ENCODE measurements around the gene CLCNKB. TPM values are rescaled to one million over a fixed set of nuclear protein-coding genes. Genes with fewer than 3 reads are reported as not detected.

CLCNKB gene
- total RNA-seq, 2 experiments from 2014 or later: not detected

GRCh38 chr1:16007671-16008341 is 35.8 kb upstream of the CLCNKB start:
- H3K4me1 ChIP-seq (ENCODE audit: insufficient read depth, low read length): peaks cover 8% of the 10 kb centered on the region
- POLR2A ChIA-PET: no interaction called here
- Mint-ChIP-seq H3K9me3 (no peaks in the 10 kb centered on the region), H3K36me3 (ENCODE audit: low read depth) (no peaks in the 10 kb centered on the region), H3K27me3 (peaks cover 11% of the 10 kb centered on the region), H3K27ac (no peak overlapping the region), H3K4me3 (no peak overlapping the region), H3K4me1 (ENCODE audit: low read depth) (no peaks in the 10 kb centered on the region)
- ATAC-seq (ENCODE audit: poor library complexity): no peak
- no peak overlapping the region for H3K4me3 ChIP-seq (ENCODE audit: low read length)
- CTCF ChIA-PET: no interaction called here
- no peak overlapping the region for H3K27ac ChIP-seq (ENCODE audit: low read depth in 1 of 2, low read length in 2 of 2)
- no peaks in the 10 kb centered on the region for H3K27me3 ChIP-seq (ENCODE audit: control insufficient read depth in 1 of 2, insufficient read depth in 2 of 2, low read length in 2 of 2)
- intact Hi-C loops (cut with DNase I, micrococcal nuclease): loop anchor here (2.0 to 5.0 kb wide), 3 partner anchors 179 to 237 kb away; no protein-coding TSS in a partner anchor
- H3K36me3 ChIP-seq (ENCODE audit: insufficient read depth, low read length): no peaks in the 10 kb centered on the region
- TF ChIP-seq CTCF (IDR thresholded peaks at IDR 0.05): no peak
- DNase-seq: no peak
- H3K9me3 ChIP-seq (ENCODE audit: control insufficient read depth in 1 of 2, insufficient read depth in 1 of 2, low read length in 2 of 2): no peaks in the 10 kb centered on the region

GRCh38 chr1:16009030-16009460 is 34.5 kb upstream of the CLCNKB start:
- peaks cover 0 to 5% of the 10 kb centered on the region in 2 experiments for H3K27me3 ChIP-seq (ENCODE audit: control insufficient read depth in 1 of 2, insufficient read depth in 2 of 2, low read length in 2 of 2)
- no peak overlapping the region for H3K4me3 ChIP-seq (ENCODE audit: low read length)
- DNase-seq (peak; percentile 58 to 81 (median 64)), ATAC-seq (ENCODE audit: poor library complexity) (peak; percentile 65)
- no peak overlapping the region for H3K27ac ChIP-seq (ENCODE audit: low read depth in 1 of 2, low read length in 2 of 2)
- ChIA-PET POLR2A (no interaction called here), CTCF (no interaction called here)
- Mint-ChIP-seq H3K36me3 (ENCODE audit: low read depth) (no peaks in the 10 kb centered on the region), H3K9me3 (no peaks in the 10 kb centered on the region), H3K27me3 (peaks cover 13% of the 10 kb centered on the region), H3K4me1 (ENCODE audit: low read depth) (no peaks in the 10 kb centered on the region), H3K4me3 (no peak overlapping the region), H3K27ac (no peak overlapping the region)
- no peaks in the 10 kb centered on the region for H3K36me3 ChIP-seq (ENCODE audit: insufficient read depth, low read length)
- intact Hi-C loops (cut with DNase I, micrococcal nuclease): loop anchor here (1.0 to 5.0 kb wide), 6 partner anchors 47 to 236 kb away; no protein-coding TSS in a partner anchor
- TF ChIP-seq CTCF (IDR thresholded peaks at IDR 0.05): peak; percentile 99
- no peaks in the 10 kb centered on the region for H3K9me3 ChIP-seq (ENCODE audit: control insufficient read depth in 1 of 2, insufficient read depth in 1 of 2, low read length in 2 of 2)
- peaks cover 14% of the 10 kb centered on the region for H3K4me1 ChIP-seq (ENCODE audit: insufficient read depth, low read length)

- Histone ChIP-seq H3K27ac (ENCODE audit: low read depth in 1 of 2, low read length in 2 of 2) (no peak overlapping the region), H3K27me3 (ENCODE audit: control insufficient read depth in 1 of 2, insufficient read depth in 2 of 2, low read length in 2 of 2) (peaks cover 0 to 5% of the 10 kb centered on the region in 2 experiments), H3K36me3 (ENCODE audit: insufficient read depth, low read length) (no peaks in the 10 kb centered on the region), H3K9me3 (ENCODE audit: control insufficient read depth in 1 of 2, insufficient read depth in 1 of 2, low read length in 2 of 2) (no peaks in the 10 kb centered on the region), H3K4me1 (ENCODE audit: insufficient read depth, low read length) (peaks cover 14% of the 10 kb centered on the region), H3K4me3 (ENCODE audit: low read length) (no peak overlapping the region)
- CTCF ChIA-PET: interaction anchor here (0.5 kb wide), 1 partner anchor 69 kb away, joined by 3 read pairs; no protein-coding TSS in a partner anchor
- DNase-seq (no peak), ATAC-seq (ENCODE audit: poor library complexity) (no peak)
- H3K4me1 Mint-ChIP-seq (ENCODE audit: low read depth): no peaks in the 10 kb centered on the region
- no peaks in the 10 kb centered on the region for H3K9me3 Mint-ChIP-seq
- POLR2A ChIA-PET: no interaction called here
- H3K27me3 Mint-ChIP-seq: peaks cover 19% of the 10 kb centered on the region
- no peak overlapping the region for H3K27ac Mint-ChIP-seq
- TF ChIP-seq CTCF (IDR thresholded peaks at IDR 0.05): no peak
- H3K36me3 Mint-ChIP-seq (ENCODE audit: low read depth): no peaks in the 10 kb centered on the region
- no peak overlapping the region for H3K4me3 Mint-ChIP-seq
- intact Hi-C loops (cut with DNase I, micrococcal nuclease): loop anchor here (1.0 to 5.0 kb wide), 6 partner anchors 47 to 235 kb away; no protein-coding TSS in a partner anchor
Observed at GRCh38 chr1:16009678-16010077, 33.9 kb upstream of the CLCNKB start.

All from CD4-positive, alpha-beta T cell (primary cell).